ENCODE data around the gene PFN1.

- TF ChIP-seq CTCF (IDR thresholded peaks at IDR 0.05) (no peak), POLR2A (IDR thresholded peaks at IDR 0.05) (no peak)
Observed at GRCh38 chr17:4899341-4900230, 48.7 kb downstream of the PFN1 start, which contains the start of gene C17orf107.
